ENCODE measurements around the gene ENO3.

DNA sequence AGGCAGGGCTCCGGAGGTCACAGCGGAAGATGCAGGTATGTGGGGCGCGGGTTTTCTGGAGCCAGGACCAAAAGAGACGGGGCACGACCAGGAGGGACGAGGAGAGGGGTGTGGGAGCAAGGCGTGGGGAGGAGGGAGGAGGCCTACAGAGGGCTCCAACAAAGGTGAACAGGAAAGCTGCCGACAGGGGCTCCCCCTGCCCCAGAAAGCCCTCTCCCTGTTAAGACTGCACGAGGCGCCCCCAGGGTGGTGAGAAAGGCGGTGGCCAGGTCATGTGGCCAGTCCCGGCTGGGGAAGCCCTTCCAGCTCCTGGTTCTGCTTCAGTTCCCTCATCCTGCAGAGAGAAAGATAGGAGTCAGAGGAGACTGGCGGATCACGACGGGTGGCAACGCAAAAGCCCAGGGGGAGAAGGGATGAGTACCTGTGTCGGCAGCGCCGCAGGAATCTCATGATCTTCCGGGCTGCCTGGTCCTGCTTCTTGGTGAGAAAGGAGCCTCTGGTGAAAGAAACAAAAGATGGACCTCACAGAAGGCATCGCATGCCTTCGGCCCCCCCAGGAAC is 17.6 kb downstream of the ENO3 start:
- TF ChIP-seq EZH2 (IDR thresholded peaks at IDR 0.05; ENCODE audit: insufficient read depth, poor library complexity, severe bottlenecking) (no peak), EZH2phosphoT487 (IDR thresholded peaks at IDR 0.05; ENCODE audit: insufficient read depth, low read depth) (no peak)

Measured in GM23248 (cell line).